OCI-LY1 (cell line): ENCODE measurements around the gene SPOCK2.
"Not testable (repeated sequence)": the region's sequence is repeated elsewhere in the genome, so short reads cannot be mapped to it uniquely, and the experiment has no call there.

Experiments used
- H2AFZ ChIP-seq: fragments of 200-600 bp; sonication (generic), shearing (Covaris generic); 2 replicates; pipeline ENCODE4 v1.6.0; 2014; ENCODE audit warnings: antibody characterized with exemption, mild to moderate bottlenecking, low read length
- H3F3A ChIP-seq: fragments of 200-600 bp; sonication (generic), shearing (Covaris generic); 2 replicates; pipeline ENCODE4 v1.6.0; 2014; ENCODE audit warnings: mild to moderate bottlenecking, antibody characterized with exemption, low read length, moderate library complexity; ENCODE audit not compliant: insufficient read depth
- H3K27ac ChIP-seq: fragments of 200-600 bp; sonication (generic); 2 replicates; pipeline ENCODE4 v1.5.1; 2014; ENCODE audit warnings: low read length, mixed run types, mild to moderate bottlenecking, low read depth; ENCODE audit not compliant: poor library complexity, severe bottlenecking
- H3K27me3 ChIP-seq: fragments of 200-600 bp; sonication (generic); 2 replicates; pipeline ENCODE4 v1.6.0; 2014; ENCODE audit warnings: antibody characterized with exemption, mild to moderate bottlenecking, low read length, moderate library complexity; ENCODE audit not compliant: insufficient read depth
- H3K36me3 ChIP-seq: fragments of 200-600 bp; sonication (generic); 2 replicates; pipeline ENCODE4 v1.6.1; 2014; ENCODE audit warnings: mild to moderate bottlenecking, antibody characterized with exemption, low read length, moderate library complexity, mixed read lengths; ENCODE audit not compliant: insufficient read depth
- H3K4me1 ChIP-seq: fragments of 200-600 bp; sonication (generic); 2 replicates; pipeline ENCODE4 v1.5.1; 2014; ENCODE audit warnings: mild to moderate bottlenecking, low read length, moderate library complexity; ENCODE audit not compliant: insufficient read depth, severe bottlenecking
- H3K4me2 ChIP-seq: fragments of 200-600 bp; sonication (generic), shearing (Covaris generic); 2 replicates; pipeline ENCODE4 v1.6.1; 2014; ENCODE audit warnings: low read length
- H3K4me3 ChIP-seq: fragments of 200-600 bp; sonication (generic); 2 replicates; pipeline ENCODE4 v1.5.1; 2014; ENCODE audit warnings: low read length, low read depth, mild to moderate bottlenecking, mixed read lengths; ENCODE audit not compliant: poor library complexity, severe bottlenecking
- H3K79me2 ChIP-seq: fragments of 200-600 bp; shearing (Covaris generic); 2 replicates; pipeline ENCODE4 v1.6.1; 2016; ENCODE audit warnings: mixed run types, low read length, mixed read lengths; ENCODE audit not compliant: insufficient read depth
- H3K9ac ChIP-seq: fragments of 200-600 bp; sonication (generic), shearing (Covaris generic); 2 replicates; pipeline ENCODE4 v1.6.1; 2014; ENCODE audit warnings: mild to moderate bottlenecking, low read length, mixed read lengths
- H3K9me2 ChIP-seq: fragments of 200-600 bp; sonication (generic), shearing (Covaris generic); 2 replicates; pipeline ENCODE4 v1.6.1; 2014; ENCODE audit warnings: low read depth, mild to moderate bottlenecking, low read length, mixed read lengths
- H3K9me3 ChIP-seq: fragments of 200-600 bp; shearing (Covaris generic); 2 replicates; pipeline ENCODE4 v1.6.1; 2014; ENCODE audit warnings: low read length, mixed read lengths
- H4K20me1 ChIP-seq: fragments of 200-600 bp; sonication (generic), shearing (Covaris generic); 2 replicates; pipeline ENCODE4 v1.6.0; 2016; ENCODE audit warnings: mild to moderate bottlenecking, low read length; ENCODE audit not compliant: insufficient read depth
- CTCF ChIP-seq: fragments of 200-600 bp; sonication (generic), shearing (Covaris generic); IDR thresholded peaks from 2 replicates; pipeline ENCODE4 v1.5.1; 2017; ENCODE audit warnings: mild to moderate bottlenecking, antibody characterized with exemption, low read length, moderate library complexity, mixed read lengths
- EZH2 ChIP-seq: fragments of 200-600 bp; sonication (generic), shearing (Covaris generic); IDR thresholded peaks from 2 replicates; pipeline ENCODE4 v1.8.0; 2017; ENCODE audit warnings: borderline replicate concordance, mixed run types, mild to moderate bottlenecking, antibody characterized with exemption, low read length, moderate library complexity, mixed read lengths

Gene SPOCK2

GRCh38 chr10:72035252-72035887, 53.0 kb downstream of the SPOCK2 start:
- no peaks in the 10 kb centered on the region for H3K79me2 ChIP-seq
- H3K9ac ChIP-seq: no peak overlapping the region
- H3K9me3 ChIP-seq: no peaks in the 10 kb centered on the region
- no peak overlapping the region for H3K27ac ChIP-seq
- H3K27me3 ChIP-seq: peaks cover 16% of the 10 kb centered on the region
- H3K36me3 ChIP-seq: no peaks in the 10 kb centered on the region
- no peak overlapping the region for H2AFZ ChIP-seq
- no peaks in the 10 kb centered on the region for H3K4me1 ChIP-seq
- no peaks in the 10 kb centered on the region for H3K9me2 ChIP-seq
- H4K20me1 ChIP-seq: no peaks in the 10 kb centered on the region
- no peak overlapping the region for H3K4me2 ChIP-seq
- H3K4me3 ChIP-seq: no peak overlapping the region
- no peaks in the 10 kb centered on the region for H3F3A ChIP-seq
- TF ChIP-seq CTCF (no peak), EZH2 (no peak)

GRCh38 chr10:72034761-72035160, 53.6 kb downstream of the SPOCK2 start:
- Histone ChIP-seq H3K9me2 (no peaks in the 10 kb centered on the region), H3K4me2 (no peak overlapping the region), H3K27me3 (peaks cover 14% of the 10 kb centered on the region), H3K4me1 (no peaks in the 10 kb centered on the region), H2AFZ (no peak overlapping the region), H3K9me3 (no peaks in the 10 kb centered on the region), H3K27ac (no peak overlapping the region), H3K36me3 (no peaks in the 10 kb centered on the region), H3K4me3 (no peak overlapping the region), H3K9ac (no peak overlapping the region), H4K20me1 (no peaks in the 10 kb centered on the region), H3F3A (no peaks in the 10 kb centered on the region), H3K79me2 (no peaks in the 10 kb centered on the region)
- TF ChIP-seq CTCF (no peak), EZH2 (no peak)

- Histone ChIP-seq H3K36me3 (no peaks in the 10 kb centered on the region), H3K79me2 (no peaks in the 10 kb centered on the region), H3K27ac (no peak overlapping the region), H3K9me2 (no peaks in the 10 kb centered on the region), H3F3A (no peaks in the 10 kb centered on the region), H2AFZ (no peak overlapping the region), H3K4me3 (no peak overlapping the region), H3K27me3 (peaks cover 14% of the 10 kb centered on the region; the same call in 1 of the 2 replicates), H3K4me2 (no peak overlapping the region), H3K9me3 (no peaks in the 10 kb centered on the region), H3K4me1 (no peaks in the 10 kb centered on the region), H4K20me1 (no peaks in the 10 kb centered on the region), H3K9ac (no peak overlapping the region)
- no peak for TF ChIP-seq EZH2
- TF ChIP-seq CTCF: no peak
Measured at GRCh38 chr10:72034040-72034499, 54.3 kb downstream of the SPOCK2 start.

- H3K4me3 ChIP-seq, H3K4me1 ChIP-seq: not testable (repeated sequence)
Measured at GRCh38 chr10:72032409-72033162, 55.8 kb downstream of the SPOCK2 start.

More at GRCh38 chr10:72032409-72033162, 55.8 kb downstream of the SPOCK2 start:
- not testable (repeated sequence) for H3K27ac ChIP-seq, H3K36me3 ChIP-seq, H3K9me2 ChIP-seq, H2AFZ ChIP-seq, H4K20me1 ChIP-seq, H3K4me2 ChIP-seq, H3K79me2 ChIP-seq, H3K9me3 ChIP-seq, H3K9ac ChIP-seq, H3F3A ChIP-seq
- H3K27me3 ChIP-seq: peaks cover 14% of the 10 kb centered on the region; the same call in 1 of the 2 replicates
